ENCODE data around the gene ADSS2. TPM values are rescaled to one million over a fixed set of nuclear protein-coding genes. Genes with fewer than 3 reads are reported as not detected.

ADSS2 gene
- total RNA-seq, 1 experiment from 2014 or later, result 46.2 TPM

GRCh38 chr1:244406337-244406736 is 45.4 kb downstream of the ADSS2 start:
- CTCF ChIA-PET, result no interaction called here
- peaks cover under 1 to 8% of the 10 kb centered on the region in 2 experiments; a peak in 3 of 4 replicates for H3K9me3 ChIP-seq (ENCODE audit: control insufficient read depth in 1 of 2, insufficient read depth in 1 of 2, low read depth in 1 of 2, low read length in 2 of 2)
- no peak overlapping the region for H3K4me3 ChIP-seq (replicated peaks in 1 of 2; ENCODE audit: low read depth in 1 of 2, low read length in 2 of 2)
- no peak overlapping the region for H3K4me2 ChIP-seq (ENCODE audit: low read length)
- RAD21 ChIA-PET (ENCODE audit: low non-redundant PET in 1 of 2, low total read pairs in 2 of 2, uncharacterized antibody in 2 of 2, unreplicated experiment in 2 of 2), result no interaction called here
- H3K27ac ChIP-seq (ENCODE audit: low read depth, low read length), result no peak overlapping the region
- POLR2A ChIA-PET, result no interaction called here
- no peaks in the 10 kb centered on the region for H3K4me1 ChIP-seq (ENCODE audit: control insufficient read depth in 1 of 2, insufficient read depth in 2 of 2, low read length in 2 of 2)
- ATAC-seq, result no peak
- H3K9ac ChIP-seq (ENCODE audit: low read length), result no peak overlapping the region
- H4K20me1 ChIP-seq (ENCODE audit: insufficient read depth), result no peaks in the 10 kb centered on the region
- no peaks in the 10 kb centered on the region for H3K9me2 ChIP-seq (ENCODE audit: insufficient read depth)
- no peaks in the 10 kb centered on the region for H3K27me3 ChIP-seq (ENCODE audit: insufficient read depth, low read length)
- TF ChIP-seq, protein P1, sequence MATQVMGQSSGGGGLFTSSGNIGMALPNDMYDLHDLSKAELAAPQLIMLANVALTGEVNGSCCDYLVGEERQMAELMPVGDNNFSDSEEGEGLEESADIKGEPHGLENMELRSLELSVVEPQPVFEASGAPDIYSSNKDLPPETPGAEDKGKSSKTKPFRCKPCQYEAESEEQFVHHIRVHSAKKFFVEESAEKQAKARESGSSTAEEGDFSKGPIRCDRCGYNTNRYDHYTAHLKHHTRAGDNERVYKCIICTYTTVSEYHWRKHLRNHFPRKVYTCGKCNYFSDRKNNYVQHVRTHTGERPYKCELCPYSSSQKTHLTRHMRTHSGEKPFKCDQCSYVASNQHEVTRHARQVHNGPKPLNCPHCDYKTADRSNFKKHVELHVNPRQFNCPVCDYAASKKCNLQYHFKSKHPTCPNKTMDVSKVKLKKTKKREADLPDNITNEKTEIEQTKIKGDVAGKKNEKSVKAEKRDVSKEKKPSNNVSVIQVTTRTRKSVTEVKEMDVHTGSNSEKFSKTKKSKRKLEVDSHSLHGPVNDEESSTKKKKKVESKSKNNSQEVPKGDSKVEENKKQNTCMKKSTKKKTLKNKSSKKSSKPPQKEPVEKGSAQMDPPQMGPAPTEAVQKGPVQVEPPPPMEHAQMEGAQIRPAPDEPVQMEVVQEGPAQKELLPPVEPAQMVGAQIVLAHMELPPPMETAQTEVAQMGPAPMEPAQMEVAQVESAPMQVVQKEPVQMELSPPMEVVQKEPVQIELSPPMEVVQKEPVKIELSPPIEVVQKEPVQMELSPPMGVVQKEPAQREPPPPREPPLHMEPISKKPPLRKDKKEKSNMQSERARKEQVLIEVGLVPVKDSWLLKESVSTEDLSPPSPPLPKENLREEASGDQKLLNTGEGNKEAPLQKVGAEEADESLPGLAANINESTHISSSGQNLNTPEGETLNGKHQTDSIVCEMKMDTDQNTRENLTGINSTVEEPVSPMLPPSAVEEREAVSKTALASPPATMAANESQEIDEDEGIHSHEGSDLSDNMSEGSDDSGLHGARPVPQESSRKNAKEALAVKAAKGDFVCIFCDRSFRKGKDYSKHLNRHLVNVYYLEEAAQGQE (IDR thresholded peaks at IDR 0.05; ENCODE audit: low read depth), result no peak
- TF ChIP-seq YY1 (IDR thresholded peaks at IDR 0.05; ENCODE audit: extremely low read depth, insufficient replicate concordance, low read depth, low read length), result no peak
- no peak for TF ChIP-seq CBX3 (IDR thresholded peaks at IDR 0.05; ENCODE audit: low read depth)
- no peak for TF ChIP-seq EZH2phosphoT487 (IDR thresholded peaks at IDR 0.05; ENCODE audit: borderline replicate concordance)
- no peak for TF ChIP-seq SIN3A (IDR thresholded peaks at IDR 0.05; ENCODE audit: low read depth)
- TF ChIP-seq ELF1 (IDR thresholded peaks at IDR 0.05; ENCODE audit: borderline replicate concordance, low read depth), result no peak
- TF ChIP-seq SRF (IDR thresholded peaks at IDR 0.05; ENCODE audit: low read depth), result no peak
- no peak for TF ChIP-seq ZNF274 (IDR thresholded peaks at IDR 0.05; ENCODE audit: low read depth, low read length)
- TF ChIP-seq ZFX (IDR thresholded peaks at IDR 0.05), result no peak
- TF ChIP-seq FOSL1 (IDR thresholded peaks at IDR 0.05; ENCODE audit: low read depth), result no peak
- TF ChIP-seq POLR2AphosphoS5 (IDR thresholded peaks at IDR 0.05; ENCODE audit: low read depth, low read length), result no peak
- no peak for TF ChIP-seq MAX (IDR thresholded peaks at IDR 0.05)
- TF ChIP-seq TCF7L2 (IDR thresholded peaks at IDR 0.05; ENCODE audit: borderline replicate concordance, extremely low read depth, insufficient read depth, insufficient read length), result no peak
- TF ChIP-seq SP1 (IDR thresholded peaks at IDR 0.05; ENCODE audit: low read depth), result no peak
- intact Hi-C loops (cut with micrococcal nuclease), result no loop called here
- DNase-seq (ENCODE audit: low read depth, low spot score), result no peak
- no peaks in the 10 kb centered on the region for H3K79me2 ChIP-seq (ENCODE audit: insufficient read depth, low read length)
- no TSS peak for BruUV-seq (replicated peaks)
- no peak overlapping the region for H2AFZ ChIP-seq (ENCODE audit: low read depth, low read length, poor library complexity, severe bottlenecking)
- peaks cover 0 to 31% of the 10 kb centered on the region in 2 experiments for H3K36me3 ChIP-seq (ENCODE audit: control insufficient read depth in 1 of 2, insufficient read depth in 2 of 2, low read length in 2 of 2)

All from HCT116 (cell line).